ENCODE results near the gene TMEM179. TPM values are rescaled to one million over a fixed set of nuclear protein-coding genes. Genes with fewer than 3 reads are reported as not detected.

Gene TMEM179
- total RNA-seq, 4 donors from 2014 or later = not detected

- H3K27me3 ChIP-seq = peaks cover 0 to 90% (median 0%) of the 10 kb centered on the region in 4 donors
- TF ChIP-seq CTCF (IDR thresholded peaks at IDR 0.05) (no peak), POLR2A (IDR thresholded peaks at IDR 0.05) (no peak)
- intact Hi-C loops (cut with DNase I) = no loop called here
- no peak for DNase-seq
- no peak overlapping the region for H3K4me3 ChIP-seq
- no peaks in the 10 kb centered on the region for H3K36me3 ChIP-seq
- WGBS, 2 donors = 80 to 82% methylated on average over 4 to 13 of the region's 13 CpGs
- no peak overlapping the region for H3K27ac ChIP-seq
- H3K4me1 ChIP-seq = peaks cover 0 to 9% (median 0%) of the 10 kb centered on the region in 3 donors
- H3K9me3 ChIP-seq = no peaks in the 10 kb centered on the region
Observed at GRCh38 chr14:104550340-104550860, 54.2 kb downstream of the TMEM179 start.

- peaks cover 0 to 90% (median 0%) of the 10 kb centered on the region in 4 donors for H3K27me3 ChIP-seq
- no peak overlapping the region for H3K27ac ChIP-seq
- 48 to 62% methylated on average over 7 to 8 of the region's 8 CpGs for WGBS, 2 donors
- H3K9me3 ChIP-seq = no peaks in the 10 kb centered on the region
- TF ChIP-seq POLR2A (IDR thresholded peaks at IDR 0.05) (no peak), CTCF (IDR thresholded peaks at IDR 0.05) (no peak)
- peaks cover 0 to 11% (median 0%) of the 10 kb centered on the region in 3 donors for H3K4me1 ChIP-seq
- H3K4me3 ChIP-seq = no peak overlapping the region
- DNase-seq = no peak
- H3K36me3 ChIP-seq = no peaks in the 10 kb centered on the region
- intact Hi-C loops (cut with DNase I) = no loop called here
Observed at GRCh38 chr14:104549536-104550339, 54.8 kb downstream of the TMEM179 start.

- intact Hi-C loops (cut with DNase I) = no loop called here
Observed at GRCh38 chr14:104548802-104549535, 55.6 kb downstream of the TMEM179 start.

GRCh38 chr14:104547998-104548700, 56.4 kb downstream of the TMEM179 start:
- Histone ChIP-seq H3K27ac (no peak overlapping the region), H3K9me3 (no peaks in the 10 kb centered on the region), H3K27me3 (peaks cover 0 to 90% (median 0%) of the 10 kb centered on the region in 4 donors), H3K4me3 (no peak overlapping the region), H3K4me1 (peaks cover 0 to 11% (median 0%) of the 10 kb centered on the region in 3 donors), H3K36me3 (no peaks in the 10 kb centered on the region)
- intact Hi-C loops (cut with DNase I) = no loop called here
- no peak for TF ChIP-seq CTCF (IDR thresholded peaks at IDR 0.05)
- no peak for TF ChIP-seq POLR2A (IDR thresholded peaks at IDR 0.05)
- no peak for DNase-seq
- WGBS, 2 donors = 48 to 100% methylated on average over 1 to 2 of the region's 14 CpGs

More at GRCh38 chr14:104548802-104549535, 55.6 kb downstream of the TMEM179 start:
- no peak overlapping the region for H3K27ac ChIP-seq
- no peaks in the 10 kb centered on the region for H3K36me3 ChIP-seq
- H3K4me1 ChIP-seq = peaks cover 0 to 11% (median 0%) of the 10 kb centered on the region in 3 donors
- no peaks in the 10 kb centered on the region for H3K9me3 ChIP-seq
- DNase-seq = no peak
- peaks cover 0 to 90% (median 0%) of the 10 kb centered on the region in 4 donors for H3K27me3 ChIP-seq
- WGBS, 2 donors = 44 to 48% methylated on average over 4 to 5 of the region's 15 CpGs
- no peak for TF ChIP-seq CTCF (IDR thresholded peaks at IDR 0.05)
- TF ChIP-seq POLR2A (IDR thresholded peaks at IDR 0.05) = no peak
- H3K4me3 ChIP-seq = no peak overlapping the region

Data from esophagus squamous epithelium (tissue), 5 donors.